NCI-H526 treated with DMSO at 0.1 percent for 48 hours (cell line): Measurements from ENCODE around the gene IMPA2.
"Not testable (repeated sequence)": the region's sequence is repeated elsewhere in the genome, so short reads cannot be mapped to it uniquely, and the experiment has no call there.

Experiments
- DNase-seq: peaks from one replicate; lab custom pipeline; 2025; lab: John Stamatoyannopoulos, UW

IMPA2 gene

DNA sequence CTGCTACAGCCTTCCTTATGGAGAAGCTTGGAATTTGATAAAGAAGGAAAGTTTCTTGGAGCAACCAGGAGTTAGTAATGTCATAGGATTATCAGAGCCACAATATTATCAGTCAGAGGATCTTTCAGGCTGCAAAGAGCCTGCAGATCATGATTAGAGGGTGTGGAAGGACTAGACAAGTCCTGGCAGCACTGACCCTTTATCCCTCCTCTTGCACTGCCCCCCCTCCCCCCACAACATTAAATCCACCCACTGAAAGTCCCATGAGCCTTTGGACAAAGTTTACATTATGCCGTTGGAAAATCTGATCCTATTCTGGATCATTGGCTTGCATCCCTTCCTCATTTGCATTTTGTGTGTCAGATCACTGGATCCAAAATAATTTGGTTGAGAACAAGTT, 18.7 kb upstream of the IMPA2 start:
- no peak for DNase-seq

DNA sequence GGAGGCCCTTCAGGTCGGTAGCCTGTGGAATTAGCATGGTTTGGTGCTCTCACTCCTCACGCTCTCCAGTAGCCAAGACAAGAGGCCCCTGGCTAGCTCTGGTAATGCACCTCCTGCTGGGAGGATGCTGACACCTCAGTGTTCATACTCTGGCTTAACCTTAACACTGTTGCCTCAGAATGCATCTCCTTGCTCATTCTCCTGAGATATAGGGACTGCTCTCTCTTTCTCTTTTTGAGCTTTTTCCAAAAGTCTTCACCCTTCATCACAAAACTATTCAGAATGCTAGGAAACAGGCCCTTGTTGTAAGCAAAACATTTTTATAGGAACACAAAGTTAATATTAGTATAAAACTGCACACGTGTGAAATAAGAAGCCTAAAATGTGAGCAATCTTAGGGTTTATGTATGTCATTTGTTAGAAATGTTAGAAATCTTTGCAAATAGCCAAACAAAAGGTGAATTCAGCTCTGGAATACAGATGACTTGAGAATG, 17.3 kb upstream of the IMPA2 start:
- no peak for DNase-seq

DNA sequence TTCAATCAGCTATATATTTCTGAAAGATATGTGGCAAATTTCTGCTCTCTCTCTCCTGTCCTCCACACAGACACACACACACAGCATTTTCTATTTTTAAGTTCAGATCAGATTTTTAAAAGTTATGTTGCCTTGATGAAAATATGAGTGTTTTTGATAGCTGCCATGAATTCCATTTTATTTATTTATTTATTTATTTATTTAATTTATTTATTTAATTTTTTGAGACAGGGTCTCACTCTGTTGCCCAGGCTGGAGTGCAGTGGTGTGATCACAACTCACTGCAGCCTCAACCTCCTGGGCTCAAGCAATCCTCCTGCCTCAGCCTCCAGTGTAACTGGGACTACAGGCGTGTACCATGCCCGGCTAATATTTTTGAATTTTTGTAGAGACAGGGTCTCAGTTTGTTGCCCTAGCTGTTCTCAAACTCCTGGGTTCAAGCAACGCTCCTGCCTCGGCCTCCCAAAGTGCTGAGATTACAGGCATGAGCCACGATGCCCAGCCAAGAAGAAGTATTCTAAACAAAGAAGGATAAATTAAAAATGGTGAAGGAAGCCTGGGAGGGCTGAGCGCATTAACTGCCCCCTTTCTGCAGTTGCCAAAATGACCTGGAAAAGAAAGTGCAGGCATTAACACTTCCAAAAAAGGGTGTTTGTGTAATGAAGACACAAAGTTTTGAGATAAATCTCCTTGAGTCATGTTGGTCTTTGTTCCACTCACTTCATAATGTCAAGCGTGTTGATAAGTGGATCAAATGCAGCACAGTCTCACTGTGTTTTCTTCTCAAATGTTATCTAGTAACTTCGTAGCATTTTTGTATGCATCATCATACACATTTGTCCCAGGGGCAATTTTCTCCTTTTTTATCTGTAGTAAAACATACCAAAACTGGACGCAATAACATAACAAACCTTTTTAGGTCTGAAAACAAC, 11.1 kb upstream of the IMPA2 start:
- no peak for DNase-seq

DNA sequence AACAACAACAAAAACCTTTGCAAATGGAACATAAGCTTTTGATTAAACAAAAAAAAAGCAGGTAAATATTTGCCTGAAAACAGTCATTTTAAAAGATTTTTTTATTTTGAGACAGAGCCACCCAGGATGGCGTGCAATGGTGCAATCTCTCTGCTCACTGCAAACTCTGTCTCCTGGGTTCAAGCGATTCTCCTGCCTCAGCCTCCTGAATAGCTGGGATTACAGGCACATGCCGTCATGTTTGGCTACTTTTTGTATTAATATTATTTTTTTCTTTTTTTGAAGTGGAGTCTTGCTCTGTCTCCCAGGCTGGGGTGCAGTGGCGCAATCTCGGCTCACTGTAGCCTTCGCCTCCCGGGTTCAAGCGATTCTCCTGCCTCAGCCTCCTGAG, 10.5 kb upstream of the IMPA2 start:
- not testable (repeated sequence) for DNase-seq

DNA sequence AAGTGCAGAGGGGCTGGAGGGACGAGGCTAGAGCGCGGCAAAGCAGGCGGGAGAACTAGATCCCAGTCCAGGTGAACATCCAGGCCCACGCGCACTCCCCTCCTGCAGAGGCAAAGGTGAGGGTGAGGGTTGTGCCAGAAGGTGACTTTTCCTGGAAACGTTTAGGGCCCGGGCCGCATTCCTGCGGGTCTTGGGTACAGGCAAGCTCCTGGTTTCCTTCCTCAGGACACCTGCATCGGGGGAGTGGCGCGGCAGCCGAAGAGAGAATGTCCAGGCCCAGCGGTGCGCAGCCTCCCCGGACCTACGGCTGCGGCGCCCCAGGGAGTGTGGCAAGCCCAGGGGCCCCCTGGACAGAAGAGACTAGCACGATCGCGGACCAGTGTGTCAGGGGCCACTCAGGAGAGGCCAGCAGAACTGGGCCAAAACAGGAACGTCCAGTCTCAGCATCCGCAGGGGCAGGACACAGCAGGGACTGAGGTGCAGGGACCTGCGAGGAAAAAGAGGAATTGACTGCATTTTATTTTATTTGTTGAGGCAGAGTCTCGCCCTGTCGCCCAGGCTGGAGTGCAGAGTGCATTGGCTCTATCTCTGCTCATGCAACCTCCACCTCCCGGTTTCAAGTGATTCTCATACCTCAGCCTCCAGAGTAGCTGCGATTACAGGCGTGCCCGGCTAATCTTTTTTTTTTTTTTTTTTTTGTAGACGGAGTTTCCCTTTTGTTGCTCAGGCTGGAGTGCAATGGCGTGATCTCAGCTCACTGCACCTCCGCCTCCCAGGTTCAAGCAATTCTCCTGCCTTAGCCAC, 8.7 kb upstream of the IMPA2 start:
- DNase-seq = no peak

DNA sequence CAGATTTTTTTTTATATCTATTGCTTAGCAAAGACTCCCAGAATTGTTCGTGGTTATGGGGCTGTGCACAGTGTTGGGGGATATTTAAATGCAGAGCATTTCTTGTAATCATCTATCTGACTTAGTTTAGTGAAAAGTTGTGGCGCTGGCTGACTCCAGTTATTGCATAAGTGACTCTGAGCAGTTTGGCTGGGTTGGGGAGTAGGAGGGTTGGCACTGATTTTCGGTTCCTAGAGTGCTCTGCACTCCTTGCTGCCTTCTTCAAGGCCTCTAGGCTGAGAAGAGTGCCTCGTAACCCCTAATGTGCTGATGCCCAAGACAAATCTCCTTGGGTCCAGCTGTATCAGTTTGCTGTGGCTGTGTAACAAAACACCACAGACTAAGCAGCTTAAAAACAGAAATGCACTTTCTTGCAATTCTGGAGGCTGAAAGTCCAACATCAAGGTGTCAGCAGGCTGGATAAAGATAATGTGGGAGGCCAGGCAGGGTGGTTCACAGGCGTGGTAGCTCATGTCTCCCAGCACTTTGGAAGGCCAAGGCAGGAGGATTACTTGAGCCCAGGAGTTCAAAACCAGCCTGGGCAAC, 6.5 kb upstream of the IMPA2 start:
- DNase-seq = no peak

DNA sequence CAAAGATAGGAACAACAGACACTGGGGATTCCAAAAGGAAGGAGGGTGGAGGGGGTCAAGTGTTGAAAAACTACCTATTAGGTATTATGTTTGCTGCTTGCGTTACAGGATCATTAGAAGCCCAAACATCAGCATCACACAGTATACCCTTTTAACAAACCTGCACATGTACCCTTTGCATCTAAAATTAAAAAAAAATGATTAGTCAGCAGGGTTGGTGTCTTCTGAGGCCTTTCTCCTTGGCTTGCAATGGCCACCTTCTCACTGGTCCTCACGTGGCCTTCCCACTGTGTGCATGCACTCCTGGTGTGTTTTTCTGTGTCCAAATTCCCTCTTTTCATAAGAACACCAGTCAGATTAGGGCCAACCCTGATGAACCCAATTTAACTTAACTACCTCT, 5.6 kb upstream of the IMPA2 start:
- no peak for DNase-seq

DNA sequence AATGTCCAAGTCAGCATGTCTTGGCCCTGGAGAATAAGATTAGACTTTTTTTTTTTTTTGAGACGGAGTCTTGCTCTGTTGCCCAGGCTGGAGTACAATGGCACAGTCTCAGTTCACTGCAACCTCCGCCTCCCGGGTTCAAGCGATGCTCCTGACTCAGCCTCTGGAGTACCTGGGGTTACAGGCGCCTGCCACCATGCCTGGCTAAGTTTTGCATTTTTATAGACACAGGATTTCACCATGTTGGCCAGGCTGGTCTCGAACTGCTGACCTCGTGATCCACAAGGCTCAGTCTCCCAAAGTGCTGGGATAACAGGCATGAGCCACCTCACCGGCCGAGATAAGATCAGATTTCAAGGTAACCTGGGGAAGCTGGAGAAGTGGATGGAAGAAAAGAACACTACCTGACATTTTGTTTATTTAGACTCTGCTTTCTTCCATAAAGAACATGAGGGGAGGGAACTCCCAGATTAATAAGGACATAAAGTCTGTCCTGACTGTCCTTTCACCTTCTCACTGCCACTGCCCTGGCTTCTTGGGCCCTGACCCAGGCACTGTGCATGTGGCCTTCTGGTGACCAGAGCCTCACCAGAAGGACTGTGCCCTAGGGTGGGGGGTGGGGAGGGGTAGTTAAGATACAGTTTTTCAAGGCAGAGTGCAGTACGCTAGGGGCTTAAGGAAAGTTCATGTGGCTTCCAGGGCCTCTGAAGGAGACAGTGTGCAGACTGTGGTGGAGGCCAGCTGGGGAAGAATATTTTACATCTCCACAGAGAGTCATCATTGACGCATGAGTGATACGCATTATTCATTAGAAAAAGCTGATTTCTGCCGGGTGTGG, 4.8 kb upstream of the IMPA2 start:
- no peak for DNase-seq

DNA sequence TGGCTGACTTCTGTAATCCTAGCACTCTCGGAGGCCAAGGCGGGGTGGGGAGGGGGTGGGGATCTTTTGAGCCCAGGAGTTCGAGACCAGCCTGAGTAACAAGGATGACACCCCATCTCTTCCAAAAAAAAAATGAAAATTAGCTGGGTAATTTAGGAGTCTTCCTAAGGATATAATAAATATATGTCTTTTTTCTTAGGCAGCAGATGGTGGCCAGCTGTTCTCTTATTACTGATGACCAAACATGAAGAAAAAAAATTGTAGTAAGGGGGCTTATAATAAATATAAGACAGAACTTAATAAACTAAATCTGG, 4.2 kb upstream of the IMPA2 start:
- DNase-seq = no peak

DNA sequence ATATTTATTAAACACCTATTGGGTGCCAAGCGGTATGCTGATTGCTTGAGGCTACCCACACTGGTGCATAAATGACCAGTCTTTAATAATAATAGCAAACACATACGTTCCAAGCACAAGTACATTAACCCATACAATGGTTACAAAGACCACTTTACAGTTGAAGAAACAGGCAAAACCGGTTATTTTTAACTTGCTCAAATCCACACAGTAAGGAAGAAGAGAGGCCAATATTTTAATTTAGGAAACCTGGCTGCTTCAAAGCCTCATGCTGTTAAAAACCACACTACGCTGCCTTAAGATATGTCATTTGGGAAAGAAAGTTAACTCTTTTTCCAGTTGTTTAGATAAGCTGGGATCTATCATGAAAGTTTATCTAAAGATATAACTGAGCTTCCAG, 2.4 kb upstream of the IMPA2 start:
- DNase-seq = no peak

DNA sequence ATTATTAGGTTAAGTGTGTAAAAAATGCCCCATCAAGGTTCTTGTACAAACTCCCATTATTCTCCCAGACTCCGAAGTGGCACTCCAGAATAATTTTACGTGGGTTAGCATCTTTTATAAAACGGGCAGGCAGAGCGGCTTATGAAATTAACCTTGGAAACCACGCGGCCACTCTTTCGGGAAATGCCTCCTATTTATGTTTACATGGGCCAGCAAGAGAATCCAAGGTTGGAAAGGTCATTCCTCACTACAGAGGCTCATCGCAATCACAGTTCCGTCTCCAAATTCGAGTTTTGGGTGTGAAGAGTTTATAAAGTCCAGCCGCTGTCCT, 1.2 kb upstream of the IMPA2 start:
- DNase-seq = no peak

DNA sequence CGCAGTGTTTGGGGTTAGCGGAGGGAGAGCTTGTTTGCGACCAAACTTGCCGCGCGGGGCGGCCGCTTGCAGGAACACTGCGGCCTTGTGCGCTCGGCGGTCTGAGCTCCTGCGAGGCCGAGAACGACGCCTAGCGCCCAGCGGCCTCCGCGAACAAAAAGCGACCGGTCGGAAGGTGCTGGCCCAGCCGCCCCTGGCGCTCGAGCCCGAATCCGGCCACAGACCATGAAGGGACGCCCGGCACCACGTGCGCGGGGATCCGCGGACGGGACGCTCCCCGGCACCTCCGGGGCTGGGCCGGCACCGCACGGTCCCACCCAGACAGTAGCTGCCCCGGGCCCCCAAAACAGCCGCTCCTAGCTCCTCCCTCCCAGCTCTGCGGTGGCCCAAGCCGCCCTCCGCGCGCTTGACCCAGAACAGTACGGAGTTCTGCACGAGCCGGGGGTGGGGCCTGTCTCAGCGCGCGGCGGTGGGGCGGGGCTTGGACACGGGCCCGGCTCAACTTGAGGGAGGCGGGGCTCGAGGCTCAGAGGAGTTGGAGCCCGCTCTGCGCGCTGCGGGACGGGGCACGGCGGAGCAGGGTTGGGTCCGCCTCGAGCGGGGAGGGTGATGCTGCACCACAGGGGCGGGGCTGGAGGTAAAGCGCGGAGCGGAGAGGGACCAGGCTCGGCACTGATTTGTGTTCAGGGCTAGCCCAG, 664 bp upstream of the IMPA2 start:
- DNase-seq = peak; percentile 84

DNA sequence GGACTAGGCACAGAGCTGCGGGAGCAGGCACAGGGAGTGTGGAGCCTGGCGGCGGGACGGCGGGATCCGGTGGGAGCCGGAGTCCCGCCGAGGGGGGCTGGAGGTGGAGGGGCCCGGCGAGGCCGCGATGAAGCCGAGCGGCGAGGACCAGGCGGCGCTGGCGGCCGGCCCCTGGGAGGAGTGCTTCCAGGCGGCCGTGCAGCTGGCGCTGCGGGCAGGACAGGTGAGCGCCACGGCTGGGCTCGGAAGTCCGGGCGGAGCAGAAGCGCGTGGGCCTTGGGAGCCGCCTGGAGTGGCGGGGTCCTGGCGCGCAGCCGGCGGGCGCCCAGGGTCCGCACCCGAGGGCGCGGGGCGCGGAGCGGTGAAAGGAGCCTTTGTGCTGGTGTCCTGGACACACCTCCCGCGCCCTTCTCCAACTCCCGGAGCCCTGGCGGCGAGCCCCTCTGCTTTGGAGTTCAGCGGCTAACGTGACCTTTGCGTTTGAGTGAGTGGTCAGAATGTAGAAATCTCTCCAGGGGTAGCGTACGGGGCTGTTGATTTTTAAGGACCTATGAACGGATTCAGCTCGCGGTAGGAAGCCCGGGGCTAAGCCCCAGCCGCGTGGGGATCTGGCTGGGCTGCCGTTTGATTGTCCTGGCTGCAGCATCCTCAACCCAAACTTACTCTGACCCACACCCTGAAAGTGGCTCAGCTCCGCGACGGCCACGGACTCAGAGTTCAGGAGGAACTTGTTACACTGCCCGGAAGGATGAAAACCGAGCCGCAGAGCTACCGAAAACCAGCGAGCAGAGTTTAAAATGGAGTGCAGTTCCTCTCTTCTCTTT, 448 bp downstream of the IMPA2 start:
- DNase-seq = no peak

DNA sequence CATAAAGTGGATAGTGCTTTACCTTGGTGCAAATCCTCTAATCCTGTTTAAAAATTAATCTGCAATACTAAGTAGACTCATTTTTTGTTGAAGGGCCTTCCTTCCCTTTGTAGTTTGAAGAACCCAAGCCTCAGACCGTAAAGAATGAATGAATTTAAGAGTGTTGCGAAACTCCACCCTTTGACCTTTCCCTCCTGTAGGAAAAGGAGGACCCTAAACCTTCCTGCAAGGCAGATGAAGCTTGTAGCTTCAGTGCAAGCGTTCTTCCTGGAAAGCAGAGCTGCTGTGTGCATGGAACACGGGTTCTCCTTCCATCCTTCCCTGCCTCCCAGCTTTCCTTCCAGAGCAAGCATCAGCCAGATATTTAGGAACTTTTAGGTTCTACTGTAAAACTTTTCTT, 1.7 kb downstream of the IMPA2 start:
- no peak for DNase-seq

DNA sequence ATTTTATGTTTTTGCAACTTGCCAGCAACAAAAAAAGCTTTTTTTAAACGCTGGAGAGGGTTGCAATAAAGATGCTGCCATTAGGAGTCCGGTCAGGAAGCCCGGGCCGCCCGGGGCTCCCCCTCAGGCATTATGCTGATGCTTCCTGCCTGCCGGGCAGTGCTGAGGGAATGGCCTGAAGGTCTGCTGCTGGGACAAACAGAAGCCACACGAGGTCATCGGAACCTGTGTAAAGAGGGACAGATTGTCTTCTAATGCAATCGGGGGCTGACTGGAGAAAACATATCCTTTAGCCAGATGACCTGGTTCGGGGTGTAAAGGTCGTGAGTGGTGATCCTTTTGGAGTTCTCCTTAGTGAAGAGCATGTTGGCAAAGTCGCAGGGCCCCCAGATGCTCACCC, 2.3 kb downstream of the IMPA2 start:
- no peak for DNase-seq

DNA sequence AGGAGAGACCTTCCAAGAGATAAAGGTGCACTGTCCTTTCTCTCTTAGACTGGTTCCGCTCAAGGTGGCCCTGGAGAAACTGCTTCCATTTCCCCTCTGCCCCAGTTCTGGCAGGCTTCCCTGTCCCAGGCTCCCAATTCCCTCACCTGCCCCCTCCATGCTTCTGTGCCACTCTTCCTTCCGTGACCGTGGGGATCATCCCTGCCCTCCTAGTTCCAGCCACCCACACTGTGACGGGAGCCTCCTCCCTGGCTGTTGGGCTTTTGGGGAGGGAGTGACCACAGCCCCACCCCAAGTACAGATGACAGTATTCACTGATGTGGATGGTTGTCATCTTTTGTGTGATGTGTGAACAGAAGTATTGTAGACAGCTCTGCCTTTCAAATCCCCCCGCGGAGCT, 2.8 kb downstream of the IMPA2 start:
- no peak for DNase-seq

DNA sequence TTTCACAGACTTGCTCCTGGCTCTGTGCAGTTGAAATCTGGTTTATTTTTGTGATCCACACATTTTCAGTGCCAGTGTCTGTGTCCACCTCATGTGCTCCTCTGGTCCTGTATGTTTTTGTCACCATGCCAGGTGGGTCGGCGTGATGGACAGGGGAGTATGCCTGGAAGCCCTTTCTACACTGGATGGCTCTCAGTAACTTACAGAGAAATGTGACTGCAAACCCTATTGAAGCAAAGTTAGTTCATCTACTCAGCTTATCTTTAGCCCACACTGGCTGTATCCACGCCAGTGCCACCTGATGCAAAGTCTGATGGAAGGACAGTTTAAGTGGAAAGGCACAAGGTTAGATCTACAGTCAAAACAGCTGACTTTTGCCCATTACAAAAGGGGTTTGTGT, 4.3 kb downstream of the IMPA2 start:
- DNase-seq = no peak

DNA sequence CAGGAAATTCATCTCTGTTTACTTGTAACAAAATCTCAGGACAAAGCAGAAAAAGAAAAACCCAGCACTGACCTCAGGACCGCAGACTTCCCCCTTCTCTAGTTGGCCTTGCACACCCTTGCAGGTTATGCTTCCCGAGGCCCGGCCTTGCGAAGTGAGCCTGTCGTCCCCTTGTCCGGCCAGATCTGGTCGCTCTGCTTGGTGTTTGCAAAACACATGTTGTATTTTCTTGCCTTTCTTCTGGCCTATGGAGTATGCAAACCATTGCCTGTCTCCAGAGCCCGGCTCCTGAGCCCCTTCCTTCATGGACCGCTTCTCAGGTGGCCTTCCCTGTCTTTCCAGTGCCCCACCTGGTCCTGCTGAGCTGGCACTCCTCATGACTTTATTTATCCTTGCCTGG, 4.8 kb downstream of the IMPA2 start:
- DNase-seq = no peak

DNA sequence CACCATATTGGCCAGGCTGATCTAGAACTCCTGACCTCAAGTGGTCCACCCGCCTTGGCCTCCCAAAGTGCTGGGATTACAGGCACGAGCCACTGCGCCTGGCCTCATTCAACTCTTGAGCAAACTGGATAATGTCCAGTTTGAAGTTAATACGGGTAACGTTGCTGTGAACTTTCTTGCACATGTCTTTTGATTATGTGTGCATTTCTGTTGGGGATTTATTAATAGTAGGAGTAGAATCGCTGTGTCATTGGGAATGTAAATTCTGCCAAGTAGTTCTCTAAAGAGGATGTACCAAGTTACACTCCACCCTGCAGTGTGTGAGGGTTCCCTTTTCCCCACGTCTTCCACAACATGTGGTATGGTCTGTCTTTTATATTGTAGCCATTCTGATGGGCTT, 6.2 kb downstream of the IMPA2 start:
- no peak for DNase-seq

DNA sequence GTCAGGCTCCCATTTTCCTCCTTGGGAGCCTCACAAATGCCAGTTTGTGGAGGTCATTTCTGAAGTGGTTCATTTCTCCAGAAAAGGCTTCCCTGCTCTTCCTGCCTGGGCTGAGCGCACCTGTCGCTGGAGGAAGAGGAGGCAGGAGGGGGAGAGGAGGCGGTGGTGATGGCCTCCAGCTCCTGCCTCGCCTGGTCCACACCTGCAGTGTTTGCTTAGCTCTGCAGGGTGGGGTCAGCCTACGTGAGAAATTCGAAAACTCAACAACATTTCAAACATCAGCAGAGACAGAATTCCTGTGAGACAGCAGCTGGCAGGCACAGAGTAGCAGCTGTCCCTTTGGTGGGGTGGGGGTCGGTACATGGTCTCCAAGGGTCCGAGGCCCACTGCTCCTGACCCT, 7.9 kb downstream of the IMPA2 start:
- DNase-seq = no peak

DNA sequence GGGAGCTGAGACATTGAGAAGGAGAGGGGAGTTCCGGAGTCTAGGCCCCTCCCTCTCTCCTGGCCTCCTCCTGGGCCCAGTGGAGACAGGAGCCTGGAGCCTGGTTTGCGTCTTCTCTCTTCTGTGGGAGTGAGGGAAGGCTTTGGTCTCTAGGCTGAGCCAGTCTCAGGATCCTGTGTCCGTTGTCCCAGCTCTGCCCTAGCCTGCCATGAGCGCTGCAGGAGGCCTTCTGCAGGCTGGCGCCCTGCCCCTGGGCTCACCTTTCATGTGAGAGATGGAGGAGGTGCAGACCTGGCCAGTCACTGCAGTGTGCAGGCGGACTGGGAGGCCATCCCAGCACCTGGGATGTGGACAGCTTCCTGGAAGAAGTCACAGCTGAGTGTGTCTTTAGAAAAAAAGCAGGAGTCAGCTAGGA, 8.7 kb downstream of the IMPA2 start:
- no peak for DNase-seq
